ENCODE results near the gene MAML2. TPM values are rescaled to one million over a fixed set of nuclear protein-coding genes. Genes with fewer than 3 reads are reported as not detected.

The MAML2 gene
- total and polyA plus RNA-seq, 2 of the 13 experiments (the other 11 are each of a cell fraction or from before 2014, with no cell fraction given) = 2.3 to 25.9 TPM

DNA sequence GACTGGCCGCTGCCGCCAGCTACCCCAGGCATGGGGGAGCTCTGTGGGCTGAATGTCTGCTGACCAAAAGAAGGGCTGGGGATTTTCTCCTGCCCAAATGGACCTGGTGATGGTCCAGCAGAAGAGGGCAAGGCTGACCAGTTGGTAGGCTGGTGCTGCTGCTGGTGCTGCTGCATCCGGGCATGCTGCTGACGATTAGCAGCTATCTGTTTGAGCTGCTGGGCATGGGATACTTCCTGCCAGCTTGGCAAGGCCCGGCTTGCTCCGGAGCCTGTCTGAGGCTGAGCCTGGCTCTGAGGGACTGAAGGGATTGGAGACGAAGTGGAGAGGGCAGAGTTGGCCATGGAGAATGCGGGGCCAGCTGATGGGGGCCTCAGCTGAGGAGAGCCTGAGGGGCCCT lies 250.5 kb downstream of the MAML2 start:
- Histone ChIP-seq H3K9me3 (ENCODE audit: low read length) (no peaks in the 10 kb centered on the region), H3K36me3 (replicated peaks in 1 of 2; ENCODE audit: control insufficient read depth in 1 of 2, insufficient read depth in 2 of 2, low read length in 2 of 2) (peaks cover 5 to 18% of the 10 kb centered on the region in 2 experiments; a peak in 4 of 5 replicates), H3K27ac (ENCODE audit: extremely low read length, insufficient read depth, low read length) (no peak overlapping the region), H2AFZ (ENCODE audit: low read length) (no peak overlapping the region), H3K79me2 (ENCODE audit: insufficient read depth, low read length) (peaks cover under 1% of the 10 kb centered on the region), H3K27me3 (ENCODE audit: control insufficient read depth in 1 of 2, insufficient read depth in 2 of 2, low read length in 2 of 2) (no peaks in the 10 kb centered on the region), H3K4me1 (ENCODE audit: insufficient read depth, low read length) (peaks cover 53% of the 10 kb centered on the region), H3K4me2 (ENCODE audit: low read depth, low read length) (no peak overlapping the region), H4K20me1 (ENCODE audit: insufficient read depth, low read length) (no peaks in the 10 kb centered on the region), H3K4me3 (replicated peaks in 1 of 3; ENCODE audit: insufficient read depth in 1 of 3, low read depth in 2 of 3, low read length in 3 of 3) (no peak overlapping the region), H3K9ac (ENCODE audit: insufficient read depth, low read depth, low read length) (no peak overlapping the region)
- FAIRE-seq (no peak), DNase-seq (ENCODE audit: low spot score) (no peak), ATAC-seq (no peak)
- CTCF ChIA-PET (ENCODE audit: low intra/inter-chr PET ratio, low total read pairs) = no interaction called here
- TF ChIP-seq ZNF687 (CRISPR knock-in tag; IDR thresholded peaks at IDR 0.05) (peak; percentile 34), ZGPAT (CRISPR knock-in tag; IDR thresholded peaks at IDR 0.05) (no peak)
- whole genome bisulfite sequencing (ENCODE audit: low lambda C conversion rate) = 100% methylated on average over 7 of the region's 8 CpGs
- BruUV-seq (replicated peaks) = no TSS peak
- in situ Hi-C loops (cut with HindIII; ENCODE audit: extremely low pct_ligation_motif_present, low pct_unique_long_range_greater_than_20kb) = no loop called here
- intact Hi-C loops (cut with micrococcal nuclease; ENCODE audit: unreplicated experiment) = loop anchor here (10.0 kb wide), 1 partner anchor 152 kb away; no protein-coding TSS in a partner anchor
- POLR2A ChIA-PET = interaction anchor here (1.2 kb wide), 1 partner anchor 10 kb away, joined by 3 read pairs; no protein-coding TSS in a partner anchor
